Mesendoderm (in vitro differentiated cells): ENCODE results near the gene PCYT1B.

Experiments
- DNase-seq: peaks from one replicate; pipeline ENCODE4 v3.0.0; 2013
- H2AK5ac ChIP-seq: 2 replicates; pipeline ENCODE4 v1.6.1; 2013; ENCODE audit warnings: low read length, inconsistent platforms
- H2BK120ac ChIP-seq: 2 replicates; pipeline ENCODE4 v1.6.1; 2013; ENCODE audit warnings: low read depth, mild to moderate bottlenecking, low read length, moderate library complexity, mixed read lengths
- H2BK15ac ChIP-seq: replicated peaks from 2 replicates; pipeline ENCODE4 v1.6.1; 2013; ENCODE audit warnings: low read depth, mild to moderate bottlenecking, moderate library complexity
- H2BK5ac ChIP-seq: 2 replicates; pipeline ENCODE4 v1.6.1; 2013; ENCODE audit warnings: low read length, inconsistent platforms
- H3K18ac ChIP-seq: 2 replicates; pipeline ENCODE4 v1.6.1; 2013; ENCODE audit warnings: mild to moderate bottlenecking, low read length, mixed read lengths
- H3K23ac ChIP-seq: one replicate; pipeline ENCODE4 v1.6.1; 2013; ENCODE audit warnings: low read length
- H3K27ac ChIP-seq: 2 replicates; pipeline ENCODE4 v1.5.1; 2013; ENCODE audit warnings: low read depth, mild to moderate bottlenecking, inconsistent platforms, low read length, moderate library complexity
- H3K27me3 ChIP-seq: 2 replicates; pipeline ENCODE4 v1.6.1; 2013; ENCODE audit warnings: low read length, control low read depth, mild to moderate bottlenecking, inconsistent platforms; ENCODE audit not compliant: insufficient read depth, poor library complexity
- H3K36me3 ChIP-seq: 2 replicates; pipeline ENCODE4 v1.6.1; 2013; ENCODE audit warnings: low read length, inconsistent platforms; ENCODE audit not compliant: control insufficient read depth, insufficient read depth
- H3K4ac ChIP-seq: one replicate; pipeline ENCODE4 v1.6.1; 2013; ENCODE audit warnings: low read depth, mild to moderate bottlenecking, low read length, moderate library complexity
- H3K4me1 ChIP-seq: 2 replicates; pipeline ENCODE4 v1.6.1; 2013; ENCODE audit warnings: low read depth, low read length, inconsistent platforms; ENCODE audit not compliant: control insufficient read depth
- H3K4me2 ChIP-seq: 2 replicates; pipeline ENCODE4 v1.6.1; 2013; ENCODE audit warnings: low read length
- H3K4me3 ChIP-seq: 2 replicates; pipeline ENCODE4 v1.5.1; 2013; ENCODE audit warnings: mild to moderate bottlenecking, low read length
- H3K56ac ChIP-seq: one replicate; pipeline ENCODE4 v1.6.1; 2013; ENCODE audit warnings: low read length
- H3K79me1 ChIP-seq: 2 replicates; pipeline ENCODE4 v1.6.1; 2013; ENCODE audit warnings: low read length, inconsistent platforms
- H3K79me2 ChIP-seq: 2 replicates; pipeline ENCODE4 v1.6.1; 2013; ENCODE audit warnings: mild to moderate bottlenecking, low read length; ENCODE audit not compliant: control insufficient read depth, insufficient read depth
- H3K9ac ChIP-seq: 2 replicates; pipeline ENCODE4 v1.6.1; 2013; ENCODE audit warnings: low read length, inconsistent platforms
- H4K5ac ChIP-seq: one replicate; pipeline ENCODE4 v1.6.1; 2013; ENCODE audit warnings: low read length
- H4K8ac ChIP-seq: one replicate; pipeline ENCODE4 v1.6.1; 2013; ENCODE audit warnings: low read depth, mild to moderate bottlenecking, control low read depth, low read length, moderate library complexity
- WGBS: extraction: QIAGEN DNeasy Blood & Tissue Kit; methylation state at CpG from one replicate; pipeline ENCODE4 v1.1.7; 2013; ENCODE audit warnings: low lambda C conversion rate, missing lambda C conversion rate; ENCODE audit not compliant: insufficient coverage; ENCODE audit errors: extremely low coverage; 5-methylcytosine and 5-hydroxymethylcytosine counted together

PCYT1B gene

DNA sequence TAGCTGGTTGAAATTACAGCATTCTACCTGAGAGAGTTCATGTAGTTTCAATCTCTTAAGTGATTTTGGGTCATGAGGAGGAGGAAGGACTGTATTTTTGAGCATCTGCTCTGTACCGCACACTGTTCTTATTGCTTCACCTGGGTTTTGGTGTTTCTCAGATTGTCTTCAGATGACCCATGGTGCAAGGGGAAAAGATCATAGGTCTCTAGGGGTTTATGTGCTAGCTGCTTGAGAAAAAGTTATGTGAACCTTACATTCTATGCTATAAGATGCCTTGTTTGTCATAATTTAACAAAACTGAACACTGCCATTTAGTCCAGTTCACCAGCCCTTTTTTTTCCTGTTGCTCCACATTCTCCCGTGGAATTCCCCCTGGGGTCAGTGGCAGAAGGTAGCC, 121.7 kb downstream of the PCYT1B start:
- Histone ChIP-seq H3K4me3 (no peak overlapping the region), H3K79me2 (no peaks in the 10 kb centered on the region), H2BK5ac (no peak overlapping the region), H2BK15ac (no peak overlapping the region), H3K27ac (no peak overlapping the region), H3K18ac (no peak overlapping the region), H3K56ac (no peak overlapping the region), H3K4me2 (no peak overlapping the region), H3K79me1 (no peaks in the 10 kb centered on the region), H3K4ac (no peak overlapping the region), H4K8ac (no peak overlapping the region), H3K27me3 (no peaks in the 10 kb centered on the region), H3K36me3 (no peaks in the 10 kb centered on the region), H3K9ac (no peak overlapping the region), H3K23ac (no peak overlapping the region), H2AK5ac (no peak overlapping the region), H4K5ac (no peak overlapping the region), H2BK120ac (no peak overlapping the region), H3K4me1 (no peaks in the 10 kb centered on the region)
- whole genome bisulfite sequencing, result no CpG with 5 or more reads among the region's 2 CpGs
- no peak for DNase-seq

DNA sequence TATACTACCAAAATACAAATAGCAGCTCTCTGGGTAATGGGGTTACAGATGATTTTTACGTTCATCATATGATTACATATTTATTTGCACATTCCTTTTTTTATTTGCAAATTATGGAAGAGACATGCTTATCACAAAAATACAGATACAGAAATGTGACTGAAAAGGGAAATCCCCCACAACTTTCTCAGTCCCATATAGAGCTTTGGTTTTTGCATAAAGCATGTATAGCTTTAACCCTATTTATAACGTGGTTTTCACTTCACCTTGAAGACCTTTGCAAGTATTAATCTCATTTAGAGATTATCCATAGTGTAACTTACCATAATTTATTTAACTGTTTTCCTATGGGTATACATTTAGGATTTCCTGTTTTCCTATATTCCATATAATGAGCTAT, 126.7 kb downstream of the PCYT1B start:
- Histone ChIP-seq H3K27me3 (no peaks in the 10 kb centered on the region), H3K4me3 (no peak overlapping the region), H2BK15ac (no peak overlapping the region), H3K4ac (no peak overlapping the region), H2BK5ac (no peak overlapping the region), H3K18ac (no peak overlapping the region), H3K36me3 (no peaks in the 10 kb centered on the region), H2BK120ac (no peak overlapping the region), H3K79me2 (no peaks in the 10 kb centered on the region), H2AK5ac (no peak overlapping the region), H3K27ac (no peak overlapping the region), H4K8ac (no peak overlapping the region), H4K5ac (no peak overlapping the region), H3K9ac (no peak overlapping the region), H3K79me1 (no peaks in the 10 kb centered on the region), H3K56ac (no peak overlapping the region), H3K4me2 (no peak overlapping the region), H3K23ac (no peak overlapping the region), H3K4me1 (no peaks in the 10 kb centered on the region)
- WGBS, result no CpG with 5 or more reads among the region's 2 CpGs
- no peak for DNase-seq

DNA sequence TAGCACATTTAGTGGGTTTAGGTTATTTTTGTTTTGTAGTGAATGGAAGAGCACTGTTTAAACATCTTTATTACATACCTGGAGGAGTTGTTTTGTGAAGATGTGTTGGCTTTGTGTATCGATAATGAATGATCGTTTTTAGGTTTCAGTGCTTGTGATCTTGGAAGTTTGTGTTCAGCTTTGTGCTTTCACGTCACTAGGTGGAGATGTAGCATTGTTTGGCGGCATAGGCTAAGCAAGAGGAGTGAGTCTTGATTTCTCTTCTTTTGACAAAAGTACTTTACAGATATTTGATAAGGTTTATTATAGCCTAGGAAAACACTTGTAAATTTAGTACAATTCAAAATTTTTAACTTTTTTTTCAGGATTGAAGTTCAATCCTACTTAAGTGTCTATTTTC, 131.7 kb downstream of the PCYT1B start:
- no peaks in the 10 kb centered on the region for H3K79me1 ChIP-seq
- no peak overlapping the region for H3K4me2 ChIP-seq
- H4K5ac ChIP-seq, result no peak overlapping the region
- peak; percentile 21 for DNase-seq
- H2AK5ac ChIP-seq, result no peak overlapping the region
- H3K18ac ChIP-seq, result no peak overlapping the region
- H2BK5ac ChIP-seq, result no peak overlapping the region
- H3K9ac ChIP-seq, result no peak overlapping the region
- H2BK15ac ChIP-seq, result no peak overlapping the region
- no peak overlapping the region for H3K23ac ChIP-seq
- H3K27me3 ChIP-seq, result no peaks in the 10 kb centered on the region
- H3K4ac ChIP-seq, result no peak overlapping the region
- no CpG with 5 or more reads among the region's 4 CpGs for WGBS
- H2BK120ac ChIP-seq, result no peak overlapping the region
- H3K36me3 ChIP-seq, result no peaks in the 10 kb centered on the region
- no peaks in the 10 kb centered on the region for H3K79me2 ChIP-seq
- no peak overlapping the region for H3K27ac ChIP-seq
- no peak overlapping the region for H4K8ac ChIP-seq
- no peaks in the 10 kb centered on the region for H3K4me1 ChIP-seq
- H3K56ac ChIP-seq, result no peak overlapping the region
- no peak overlapping the region for H3K4me3 ChIP-seq

DNA sequence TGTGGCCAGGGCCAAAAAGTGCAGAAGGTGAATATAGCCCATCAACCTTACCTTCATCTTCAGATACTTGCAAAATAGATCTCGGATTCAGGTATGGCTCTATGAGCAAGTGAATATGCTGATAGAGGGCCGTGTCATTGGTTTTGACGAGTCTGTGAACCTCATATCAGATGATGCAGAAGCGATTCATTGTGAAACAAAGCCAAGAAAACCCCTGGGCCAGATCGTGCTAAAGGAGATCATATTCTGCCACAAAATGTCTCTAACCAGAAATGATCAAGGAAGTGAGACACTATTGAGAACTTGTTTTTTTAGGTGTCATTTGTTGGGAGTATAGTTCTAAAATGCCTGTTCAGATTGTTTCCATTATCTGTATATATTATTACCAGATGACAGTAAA, 133.7 kb downstream of the PCYT1B start:
- Histone ChIP-seq H3K23ac (no peak overlapping the region), H2BK15ac (no peak overlapping the region), H3K79me1 (no peaks in the 10 kb centered on the region), H3K4me3 (no peak overlapping the region), H2BK120ac (no peak overlapping the region), H4K8ac (no peak overlapping the region), H3K18ac (no peak overlapping the region), H3K27ac (no peak overlapping the region), H4K5ac (no peak overlapping the region), H3K4ac (no peak overlapping the region), H3K4me1 (no peaks in the 10 kb centered on the region), H3K36me3 (no peaks in the 10 kb centered on the region), H2BK5ac (no peak overlapping the region), H3K9ac (no peak overlapping the region), H3K27me3 (no peaks in the 10 kb centered on the region), H3K56ac (no peak overlapping the region), H2AK5ac (no peak overlapping the region), H3K79me2 (no peaks in the 10 kb centered on the region), H3K4me2 (no peak overlapping the region)
- WGBS, result no CpG with 5 or more reads among the region's 5 CpGs
- DNase-seq, result no peak

DNA sequence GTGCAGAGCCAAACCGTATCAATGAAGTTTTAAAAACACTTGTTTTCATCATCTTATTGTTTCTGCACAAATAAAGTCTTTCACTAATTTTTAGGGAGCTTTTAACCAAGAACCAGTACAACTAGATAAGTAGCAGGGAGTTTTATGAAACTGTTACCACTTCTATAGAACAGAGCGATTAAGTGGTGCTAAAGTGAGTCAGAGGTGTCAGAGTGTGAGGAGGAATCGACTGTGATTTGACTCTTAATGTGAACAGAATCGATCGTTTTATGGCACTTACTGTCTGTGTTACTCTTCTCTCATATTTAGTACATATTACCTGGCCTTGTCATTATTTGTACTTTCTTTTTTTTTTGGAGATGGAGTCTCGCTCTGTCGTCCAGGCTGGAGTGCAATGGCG, 138.8 kb downstream of the PCYT1B start:
- Histone ChIP-seq H3K79me2 (no peaks in the 10 kb centered on the region), H3K4me2 (no peak overlapping the region), H3K4me1 (no peaks in the 10 kb centered on the region), H3K27ac (no peak overlapping the region), H2BK120ac (no peak overlapping the region), H3K18ac (no peak overlapping the region), H3K4me3 (no peak overlapping the region), H3K27me3 (no peaks in the 10 kb centered on the region), H3K56ac (no peak overlapping the region), H4K8ac (no peak overlapping the region), H3K79me1 (no peaks in the 10 kb centered on the region), H3K9ac (no peak overlapping the region), H2BK5ac (no peak overlapping the region), H4K5ac (no peak overlapping the region), H2AK5ac (no peak overlapping the region), H3K23ac (no peak overlapping the region), H2BK15ac (no peak overlapping the region), H3K36me3 (no peaks in the 10 kb centered on the region), H3K4ac (no peak overlapping the region)
- no CpG with 5 or more reads among the region's 8 CpGs for WGBS
- DNase-seq, result no peak
